IMR-90 (cell line): ENCODE results near the gene RASGRF2. TPM values are rescaled to one million over a fixed set of nuclear protein-coding genes. Genes with fewer than 3 reads are reported as not detected.

Experiments used
- ATAC-seq: fragments of 200-7000 bp; cut with Tn5 transposase; 2 replicates; pipeline ENCODE4 v1.9.1; 2020; ENCODE audit warnings: low read depth, mild to moderate bottlenecking, moderate library complexity
- BruUV-seq: library from RNA; stranded (reverse); fragments of 400-500 nt; replicated peaks from 2 replicates; lab custom pipeline; 2021; lab: Mats Ljungman, UMichigan
- CTCF ChIA-PET: fragments of 300-600 bp; formaldehyde crosslinking; extraction: SDS; loops from one replicate; lab custom pipeline; 2021; ENCODE audit warnings: antibody characterized with exemption; lab: Yijun Ruan, JAX
- POLR2A ChIA-PET: fragments of 300-600 bp; sonication (Branson Sonifier 250); formaldehyde crosslinking; loops from one replicate; lab custom pipeline; 2022; ENCODE audit warnings: antibody characterized with exemption; ENCODE audit not compliant: unreplicated experiment; lab: Charles Lee
- DNase-seq: peaks from one replicate; pipeline ENCODE4 v3.0.0; 2013
- H2AFZ ChIP-seq: replicated peaks from 2 replicates; pipeline ENCODE3; 2013; ENCODE audit warnings: low read length, mild to moderate bottlenecking; ENCODE audit not compliant: poor library complexity
- H2AK5ac ChIP-seq: 2 replicates; pipeline ENCODE4 v1.6.1; 2013; ENCODE audit warnings: low read depth, low read length, inconsistent platforms
- H2AK9ac ChIP-seq: replicated peaks from 2 replicates; pipeline ENCODE3; 2013; ENCODE audit warnings: mild to moderate bottlenecking, low read depth, low read length, moderate library complexity; ENCODE audit not compliant: poor library complexity
- H2BK120ac ChIP-seq: 2 replicates; pipeline ENCODE4 v1.6.1; 2013; ENCODE audit warnings: low read depth, low read length, inconsistent platforms
- H2BK15ac ChIP-seq: 3 replicates; pipeline ENCODE4 v1.6.1; 2013; ENCODE audit warnings: low read depth, low read length, inconsistent platforms
- H2BK20ac ChIP-seq: 2 replicates; pipeline ENCODE4 v1.6.1; 2013; ENCODE audit warnings: low read depth, mild to moderate bottlenecking, inconsistent platforms, low read length, moderate library complexity
- H2BK5ac ChIP-seq: 2 replicates; pipeline ENCODE4 v1.6.1; 2013; ENCODE audit warnings: mild to moderate bottlenecking, low read depth, low read length, inconsistent platforms; ENCODE audit not compliant: poor library complexity, severe bottlenecking
- H3K14ac ChIP-seq: replicated peaks from 2 replicates; pipeline ENCODE4 v1.6.1; 2013; ENCODE audit warnings: low read depth, low read length, inconsistent platforms
- H3K18ac ChIP-seq: 2 replicates; pipeline ENCODE4 v1.6.1; 2013; ENCODE audit warnings: low read depth, low read length, control low read depth
- H3K23ac ChIP-seq: 2 replicates; pipeline ENCODE4 v1.6.1; 2013; ENCODE audit warnings: low read depth, low read length, inconsistent platforms
- H3K27ac ChIP-seq: 2 replicates; pipeline ENCODE4 v1.5.1; 2013; ENCODE audit warnings: mild to moderate bottlenecking, control low read depth, low read length; ENCODE audit not compliant: insufficient read depth
- H3K27me3 ChIP-seq: 2 replicates; pipeline ENCODE4 v1.6.1; 2013; ENCODE audit warnings: low read length; ENCODE audit not compliant: control insufficient read depth, insufficient read depth
- H3K36me3 ChIP-seq: 2 replicates; pipeline ENCODE4 v1.6.1; 2013; ENCODE audit warnings: low read length, mixed read lengths; ENCODE audit not compliant: control insufficient read depth, insufficient read depth
- H3K4ac ChIP-seq: 2 replicates; pipeline ENCODE4 v1.6.1; 2013; ENCODE audit warnings: low read depth, low read length, inconsistent platforms
- H3K4me1 ChIP-seq: 2 replicates; pipeline ENCODE4 v1.6.1; 2013; ENCODE audit warnings: low read length, mixed read lengths; ENCODE audit not compliant: control insufficient read depth, insufficient read depth
- H3K4me2 ChIP-seq: 2 replicates; pipeline ENCODE4 v1.6.1; 2013; ENCODE audit warnings: low read depth, mild to moderate bottlenecking, control low read depth, low read length, moderate library complexity
- H3K4me3 ChIP-seq: 2 replicates; pipeline ENCODE4 v1.5.1; 2013; ENCODE audit warnings: low read depth, mild to moderate bottlenecking, control low read depth, low read length, moderate library complexity; ENCODE audit not compliant: insufficient read depth
- H3K56ac ChIP-seq: 2 replicates; pipeline ENCODE4 v1.6.1; 2013; ENCODE audit warnings: low read length, inconsistent platforms; ENCODE audit not compliant: insufficient read depth; ENCODE audit errors: extremely low read depth
- H3K79me1 ChIP-seq, 2 experiments: 2 replicates each; pipeline ENCODE4 v1.6.1; 2013; ENCODE audit warnings: low read length in 2 of 2, inconsistent platforms in 1 of 2, low read depth in 1 of 2
- H3K9ac ChIP-seq: 2 replicates; pipeline ENCODE4 v1.6.1; 2013; ENCODE audit warnings: low read depth, low read length, control low read depth
- H3K9me1 ChIP-seq: 2 replicates; pipeline ENCODE4 v1.6.1; 2013; ENCODE audit warnings: low read length, inconsistent platforms; ENCODE audit not compliant: insufficient read depth
- H3K9me3 ChIP-seq: 2 replicates; pipeline ENCODE4 v1.6.1; 2013; ENCODE audit warnings: low read length; ENCODE audit not compliant: control insufficient read depth, insufficient read depth
- H4K20me1 ChIP-seq: 2 replicates; pipeline ENCODE4 v1.6.1; 2013; ENCODE audit warnings: low read length, inconsistent platforms; ENCODE audit not compliant: insufficient read depth
- H4K5ac ChIP-seq: 2 replicates; pipeline ENCODE4 v1.6.1; 2013; ENCODE audit warnings: mild to moderate bottlenecking, low read depth, low read length, control low read depth
- H4K8ac ChIP-seq, 2 experiments: 2 replicates each; pipeline ENCODE4 v1.6.1; 2013; ENCODE audit warnings: low read depth in 2 of 2, low read length in 2 of 2, control low read depth in 1 of 2, inconsistent platforms in 1 of 2
- H4K91ac ChIP-seq: 2 replicates; pipeline ENCODE4 v1.6.1; 2013; ENCODE audit warnings: low read depth, low read length, inconsistent platforms; ENCODE audit not compliant: insufficient read depth
- CTCF ChIP-seq: conservative IDR thresholded peaks from 2 replicates; pipeline ENCODE4 v1.5.1; 2012; ENCODE audit warnings: mild to moderate bottlenecking, low read depth, low read length, improper control_type of control experiment
- MAFK ChIP-seq: IDR thresholded peaks from 2 replicates; pipeline ENCODE4 v1.6.1; 2012; ENCODE audit warnings: low read depth, low read length, improper control_type of control experiment
- POLR2A ChIP-seq: IDR thresholded peaks from 2 replicates; pipeline ENCODE4 v1.6.1; 2012; ENCODE audit warnings: mild to moderate bottlenecking, low read depth, low read length
- RAD21 ChIP-seq: IDR thresholded peaks from 2 replicates; pipeline ENCODE4 v1.6.1; 2012; ENCODE audit warnings: low read length, improper control_type of control experiment
- RFX5 ChIP-seq: IDR thresholded peaks from 2 replicates; pipeline ENCODE4 v1.8.0; 2012; ENCODE audit warnings: low read depth, mild to moderate bottlenecking, low read length, moderate library complexity
- dilution Hi-C: fragments of 300-500 bp; cut with HindIII; formaldehyde crosslinking; loops from one replicate; pipeline ENCODE4 v1.14.3; 2018; ENCODE audit warnings: low sequenced_read_pairs; ENCODE audit not compliant: unreplicated experiment
- in situ Hi-C: fragments of 300-500 bp; cut with MboI; formaldehyde crosslinking; loops from 3 replicates; pipeline ENCODE4 v1.14.3; 2019; ENCODE audit warnings: low sequenced_read_pairs, inconsistent platforms, mixed read lengths
- intact Hi-C: fragments of 100-400 bp; cut with micrococcal nuclease; formaldehyde crosslinking; loops from 2 replicates; pipeline ENCODE4 v1.10.0; 2022
- polyA plus RNA-seq, 3 experiments: library from polyadenylated mRNA; depleted of rRNA; stranded (reverse); fragments of >200 nt; gene quantifications; 2 replicates each; pipeline ENCODE4 v1.2.3, GENCODE V29; 2012; ENCODE audit warnings: low replicate concordance in 1 of 3
- total RNA-seq: library from RNA; depleted of rRNA; stranded (reverse); fragments of >200 nt; gene quantifications from 2 replicates; pipeline ENCODE4 v1.2.3, GENCODE V29; 2012

RASGRF2 gene
- total and polyA plus RNA-seq, 2 of the 4 experiments (the other 2 are of a cell fraction): 2.9 to 5.0 TPM

- TF ChIP-seq RFX5: no peak
- TF ChIP-seq CTCF: no peak
These were observed 191.4 kb downstream of the RASGRF2 start (continued) for GRCh38 chr5:81151546-81151945.

- POLR2A ChIA-PET: no interaction called here
- Histone ChIP-seq H3K4me1 (peaks cover 3% of the 10 kb centered on the region), H2BK120ac (no peak overlapping the region), H3K4ac (no peak overlapping the region), H3K18ac (no peak overlapping the region), H3K79me1 (0 out of 4 replicates have a peak, but pooled peaks cover 0 to 4% of the 10 kb centered on the region in 2 experiments), H4K91ac (no peak overlapping the region), H2AK5ac (no peak overlapping the region), H3K14ac (no peak overlapping the region), H2BK20ac (no peak overlapping the region), H3K4me2 (no peak overlapping the region), H2BK5ac (no peak overlapping the region), H3K9ac (no peak overlapping the region), H3K9me3 (peaks cover 2% of the 10 kb centered on the region; the same call in 1 of the 2 replicates), H3K27me3 (no peaks in the 10 kb centered on the region), H3K27ac (no peak overlapping the region), H4K20me1 (no peaks in the 10 kb centered on the region), H4K5ac (no peak overlapping the region), H3K36me3 (no peaks in the 10 kb centered on the region), H3K9me1 (no peaks in the 10 kb centered on the region), H2AK9ac (no peak overlapping the region), H4K8ac (no peak overlapping the region), H2AFZ (no peak overlapping the region), H2BK15ac (no peak overlapping the region), H3K56ac (no peak overlapping the region), H3K23ac (no peak overlapping the region), H3K4me3 (no peak overlapping the region)
- ATAC-seq (no peak), DNase-seq (no peak)
- dilution Hi-C loops (no loop called here), intact Hi-C loops (no loop called here), in situ Hi-C loops (no loop called here)
- TF ChIP-seq MAFK (no peak), RAD21 (no peak), POLR2A (no peak)
- CTCF ChIA-PET: no interaction called here
- no TSS peak for BruUV-seq
These were observed 194.6 kb downstream of the RASGRF2 start for GRCh38 chr5:81154725-81155124.
